Liver (tissue), 9 donors: Measurements from ENCODE around the gene EYA4. TPM values are rescaled to one million over a fixed set of nuclear protein-coding genes. Genes with fewer than 3 reads are reported as not detected.

Experiments used
- DNase-seq: peaks from one replicate; pipeline ENCODE4 v3.0.0-alpha.2; 2017; ENCODE audit warnings: low spot score
- H3K27ac ChIP-seq, 2 donors: one replicate each; pipeline ENCODE4 v1.7.0; 2013; ENCODE audit warnings: inconsistent platforms in 2 of 2, low read length in 2 of 2, control low read depth in 1 of 2, low read depth in 1 of 2, mild to moderate bottlenecking in 1 of 2
- H3K27me3 ChIP-seq, 4 donors: one replicate each; pipeline versions ENCODE4 v1.6.1 to v1.7.0; 2013; ENCODE audit warnings: low read length in 3 of 4, inconsistent platforms in 1 of 4, mild to moderate bottlenecking in 1 of 4, moderate library complexity in 1 of 4; ENCODE audit not compliant: control insufficient read depth in 4 of 4, insufficient read depth in 4 of 4
- H3K36me3 ChIP-seq, 4 donors: one replicate each; pipeline versions ENCODE4 v1.6.1 to v1.7.0; 2013; ENCODE audit warnings: low read length in 3 of 4, mild to moderate bottlenecking in 3 of 4, low read depth in 1 of 4, moderate library complexity in 1 of 4; ENCODE audit not compliant: control insufficient read depth in 4 of 4, insufficient read depth in 3 of 4
- H3K4me1 ChIP-seq, 4 donors: one replicate each; pipeline versions ENCODE4 v1.6.1 to v1.7.0; 2013; ENCODE audit warnings: low read length in 3 of 4, mild to moderate bottlenecking in 3 of 4, moderate library complexity in 1 of 4; ENCODE audit not compliant: control insufficient read depth in 4 of 4, insufficient read depth in 4 of 4
- H3K4me3 ChIP-seq, 3 donors: one replicate each; pipeline versions ENCODE4 v1.6.1 to v1.7.0; 2013; ENCODE audit warnings: low read length in 3 of 3, control low read depth in 1 of 3, low read depth in 1 of 3, mild to moderate bottlenecking in 1 of 3
- H3K9ac ChIP-seq, 2 donors: one replicate each; pipeline ENCODE4 v1.7.0; 2013; ENCODE audit warnings: low read length in 2 of 2, mild to moderate bottlenecking in 2 of 2, moderate library complexity in 2 of 2, control low read depth in 1 of 2, low read depth in 1 of 2
- H3K9me3 ChIP-seq, 4 donors: one replicate each; pipeline versions ENCODE4 v1.6.1 to v1.7.0; 2013; ENCODE audit warnings: low read length in 3 of 4; ENCODE audit not compliant: control insufficient read depth in 4 of 4
- ATF3 ChIP-seq: IDR thresholded peaks from 2 replicates; pipeline ENCODE4 v1.6.1; 2016; ENCODE audit warnings: antibody characterized with exemption
- EGR1 ChIP-seq, 2 donors: IDR thresholded peaks; 2 replicates each; pipeline ENCODE4 v1.6.1; 2016 to 2018; ENCODE audit warnings: antibody characterized with exemption in 2 of 2, low read depth in 2 of 2
- FOXA1 ChIP-seq: IDR thresholded peaks from 2 replicates; pipeline ENCODE4 v1.6.1; 2016; ENCODE audit warnings: antibody characterized with exemption
- FOXA2 ChIP-seq: IDR thresholded peaks from 2 replicates; pipeline ENCODE4 v1.6.1; 2016; ENCODE audit warnings: antibody characterized with exemption
- GABPA ChIP-seq, 2 donors: IDR thresholded peaks in 1 of 2; conservative IDR thresholded peaks in 1 of 2; 2 replicates each; pipeline ENCODE4 v1.6.1; 2016; ENCODE audit warnings: antibody characterized with exemption in 2 of 2, mild to moderate bottlenecking in 1 of 2, moderate library complexity in 1 of 2
- HNF4A ChIP-seq, 2 donors: conservative IDR thresholded peaks; 2 replicates each; pipeline ENCODE4 v1.6.1; 2016; ENCODE audit warnings: antibody characterized with exemption in 2 of 2, mild to moderate bottlenecking in 2 of 2
- HNF4G ChIP-seq: IDR thresholded peaks from 2 replicates; pipeline ENCODE4 v1.6.1; 2016; ENCODE audit warnings: antibody characterized with exemption
- JUND ChIP-seq, 2 donors: IDR thresholded peaks; 2 replicates each; pipeline ENCODE4 v1.6.1; 2016; ENCODE audit warnings: antibody characterized with exemption in 2 of 2
- NR2F2 ChIP-seq: IDR thresholded peaks from 2 replicates; pipeline ENCODE4 v1.6.1; 2016; ENCODE audit warnings: antibody characterized with exemption
- RAD21 ChIP-seq, 2 donors: IDR thresholded peaks; 2 replicates each; pipeline ENCODE4 v1.6.1; 2016; ENCODE audit warnings: antibody characterized with exemption in 2 of 2, mild to moderate bottlenecking in 2 of 2
- RXRA ChIP-seq, 2 donors: IDR thresholded peaks; 2 replicates each; pipeline ENCODE4 v1.6.1; 2017 to 2018; ENCODE audit warnings: antibody characterized with exemption in 2 of 2, mild to moderate bottlenecking in 1 of 2
- SP1 ChIP-seq: IDR thresholded peaks from 2 replicates; pipeline ENCODE4 v1.6.1; 2018; ENCODE audit warnings: antibody characterized with exemption, mild to moderate bottlenecking
- TAF1 ChIP-seq: conservative IDR thresholded peaks from 2 replicates; pipeline ENCODE4 v1.6.1; 2016; ENCODE audit warnings: antibody characterized with exemption, mild to moderate bottlenecking
- YY1 ChIP-seq: IDR thresholded peaks from 2 replicates; pipeline ENCODE4 v1.6.1; 2016; ENCODE audit warnings: antibody characterized with exemption, mild to moderate bottlenecking
- polyA plus RNA-seq, 2 donors: library from polyadenylated mRNA; stranded (reverse) in 1 of 2; unstranded in 1 of 2; fragments of 200-250 nt in 1 of 2; fragments of >200 nt in 1 of 2; fragmentation: Nextera tagmentation in 1 of 2; extraction: Ambion mirVana in 1 of 2; gene quantifications; one replicate each; pipeline versions ENCODE4 v1.2.1 to v1.2.3, GENCODE V29; 2013 to 2015
- total RNA-seq, 2 donors: library from RNA; depleted of rRNA; stranded (reverse); fragments of >200 nt; gene quantifications; one replicate each; pipeline ENCODE4 v1.2.3, GENCODE V29; 2014
- TF ChIP-seq, protein P1 (sequence below): IDR thresholded peaks from 2 replicates; pipeline ENCODE4 v1.6.1; 2016; ENCODE audit warnings: antibody characterized with exemption
- TF ChIP-seq, protein P2 (sequence below): fragments of 150-350 bp; IDR thresholded peaks from 2 replicates; pipeline ENCODE4 v1.5.1; 2017; ENCODE audit warnings: improper control_type of control experiment, low read depth, low read length; ENCODE audit not compliant: missing input control
- TF ChIP-seq, protein P3 (sequence below): IDR thresholded peaks from 2 replicates; pipeline ENCODE4 v1.6.1; 2016; ENCODE audit warnings: antibody characterized with exemption, mild to moderate bottlenecking
- TF ChIP-seq, protein P4 (sequence below): IDR thresholded peaks from 2 replicates; pipeline ENCODE4 v1.6.1; 2016; ENCODE audit warnings: antibody characterized with exemption
- donor health status: healthy.
- donor health status: healthy.
- donor health status: healthy.
- donor health status: healthy.
- donor health status: healthy.

EYA4 gene
- total and polyA plus RNA-seq, 4 donors: 0.05 to 0.50 TPM; not detected in 2

- peaks cover 0 to 8% (median 2%) of the 10 kb centered on the region in 4 donors for H3K4me1 ChIP-seq
- H3K4me3 ChIP-seq: no peak overlapping the region
- no peak overlapping the region for H3K27ac ChIP-seq
- no peaks in the 10 kb centered on the region for H3K36me3 ChIP-seq
- DNase-seq: no peak
- TF ChIP-seq SP1 (no peak), YY1 (no peak), HNF4G (no peak), NR2F2 (no peak), RXRA (IDR thresholded peaks at IDR 0.05) (no peak), TAF1 (no peak), GABPA (IDR thresholded peaks at IDR 0.05 in 1 of 2, conservative IDR thresholded peaks at IDR 0.05 in 1 of 2) (no peak), FOXA1 (no peak), EGR1 (IDR thresholded peaks at IDR 0.05; ENCODE audit: low read depth in 2 of 2) (no peak), FOXA2 (no peak), RAD21 (IDR thresholded peaks at IDR 0.05) (no peak), HNF4A (conservative IDR thresholded peaks at IDR 0.05) (no peak), ATF3 (no peak), JUND (IDR thresholded peaks at IDR 0.05) (no peak)
- TF ChIP-seq, protein P1, sequence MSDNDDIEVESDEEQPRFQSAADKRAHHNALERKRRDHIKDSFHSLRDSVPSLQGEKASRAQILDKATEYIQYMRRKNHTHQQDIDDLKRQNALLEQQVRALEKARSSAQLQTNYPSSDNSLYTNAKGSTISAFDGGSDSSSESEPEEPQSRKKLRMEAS: no peak
- TF ChIP-seq, protein P2, sequence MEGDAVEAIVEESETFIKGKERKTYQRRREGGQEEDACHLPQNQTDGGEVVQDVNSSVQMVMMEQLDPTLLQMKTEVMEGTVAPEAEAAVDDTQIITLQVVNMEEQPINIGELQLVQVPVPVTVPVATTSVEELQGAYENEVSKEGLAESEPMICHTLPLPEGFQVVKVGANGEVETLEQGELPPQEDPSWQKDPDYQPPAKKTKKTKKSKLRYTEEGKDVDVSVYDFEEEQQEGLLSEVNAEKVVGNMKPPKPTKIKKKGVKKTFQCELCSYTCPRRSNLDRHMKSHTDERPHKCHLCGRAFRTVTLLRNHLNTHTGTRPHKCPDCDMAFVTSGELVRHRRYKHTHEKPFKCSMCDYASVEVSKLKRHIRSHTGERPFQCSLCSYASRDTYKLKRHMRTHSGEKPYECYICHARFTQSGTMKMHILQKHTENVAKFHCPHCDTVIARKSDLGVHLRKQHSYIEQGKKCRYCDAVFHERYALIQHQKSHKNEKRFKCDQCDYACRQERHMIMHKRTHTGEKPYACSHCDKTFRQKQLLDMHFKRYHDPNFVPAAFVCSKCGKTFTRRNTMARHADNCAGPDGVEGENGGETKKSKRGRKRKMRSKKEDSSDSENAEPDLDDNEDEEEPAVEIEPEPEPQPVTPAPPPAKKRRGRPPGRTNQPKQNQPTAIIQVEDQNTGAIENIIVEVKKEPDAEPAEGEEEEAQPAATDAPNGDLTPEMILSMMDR: no peak
- TF ChIP-seq, protein P3, sequence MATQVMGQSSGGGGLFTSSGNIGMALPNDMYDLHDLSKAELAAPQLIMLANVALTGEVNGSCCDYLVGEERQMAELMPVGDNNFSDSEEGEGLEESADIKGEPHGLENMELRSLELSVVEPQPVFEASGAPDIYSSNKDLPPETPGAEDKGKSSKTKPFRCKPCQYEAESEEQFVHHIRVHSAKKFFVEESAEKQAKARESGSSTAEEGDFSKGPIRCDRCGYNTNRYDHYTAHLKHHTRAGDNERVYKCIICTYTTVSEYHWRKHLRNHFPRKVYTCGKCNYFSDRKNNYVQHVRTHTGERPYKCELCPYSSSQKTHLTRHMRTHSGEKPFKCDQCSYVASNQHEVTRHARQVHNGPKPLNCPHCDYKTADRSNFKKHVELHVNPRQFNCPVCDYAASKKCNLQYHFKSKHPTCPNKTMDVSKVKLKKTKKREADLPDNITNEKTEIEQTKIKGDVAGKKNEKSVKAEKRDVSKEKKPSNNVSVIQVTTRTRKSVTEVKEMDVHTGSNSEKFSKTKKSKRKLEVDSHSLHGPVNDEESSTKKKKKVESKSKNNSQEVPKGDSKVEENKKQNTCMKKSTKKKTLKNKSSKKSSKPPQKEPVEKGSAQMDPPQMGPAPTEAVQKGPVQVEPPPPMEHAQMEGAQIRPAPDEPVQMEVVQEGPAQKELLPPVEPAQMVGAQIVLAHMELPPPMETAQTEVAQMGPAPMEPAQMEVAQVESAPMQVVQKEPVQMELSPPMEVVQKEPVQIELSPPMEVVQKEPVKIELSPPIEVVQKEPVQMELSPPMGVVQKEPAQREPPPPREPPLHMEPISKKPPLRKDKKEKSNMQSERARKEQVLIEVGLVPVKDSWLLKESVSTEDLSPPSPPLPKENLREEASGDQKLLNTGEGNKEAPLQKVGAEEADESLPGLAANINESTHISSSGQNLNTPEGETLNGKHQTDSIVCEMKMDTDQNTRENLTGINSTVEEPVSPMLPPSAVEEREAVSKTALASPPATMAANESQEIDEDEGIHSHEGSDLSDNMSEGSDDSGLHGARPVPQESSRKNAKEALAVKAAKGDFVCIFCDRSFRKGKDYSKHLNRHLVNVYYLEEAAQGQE: no peak
- TF ChIP-seq, protein P4, sequence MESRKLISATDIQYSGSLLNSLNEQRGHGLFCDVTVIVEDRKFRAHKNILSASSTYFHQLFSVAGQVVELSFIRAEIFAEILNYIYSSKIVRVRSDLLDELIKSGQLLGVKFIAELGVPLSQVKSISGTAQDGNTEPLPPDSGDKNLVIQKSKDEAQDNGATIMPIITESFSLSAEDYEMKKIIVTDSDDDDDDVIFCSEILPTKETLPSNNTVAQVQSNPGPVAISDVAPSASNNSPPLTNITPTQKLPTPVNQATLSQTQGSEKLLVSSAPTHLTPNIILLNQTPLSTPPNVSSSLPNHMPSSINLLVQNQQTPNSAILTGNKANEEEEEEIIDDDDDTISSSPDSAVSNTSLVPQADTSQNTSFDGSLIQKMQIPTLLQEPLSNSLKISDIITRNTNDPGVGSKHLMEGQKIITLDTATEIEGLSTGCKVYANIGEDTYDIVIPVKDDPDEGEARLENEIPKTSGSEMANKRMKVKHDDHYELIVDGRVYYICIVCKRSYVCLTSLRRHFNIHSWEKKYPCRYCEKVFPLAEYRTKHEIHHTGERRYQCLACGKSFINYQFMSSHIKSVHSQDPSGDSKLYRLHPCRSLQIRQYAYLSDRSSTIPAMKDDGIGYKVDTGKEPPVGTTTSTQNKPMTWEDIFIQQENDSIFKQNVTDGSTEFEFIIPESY: no peak
- no peaks in the 10 kb centered on the region for H3K27me3 ChIP-seq
- no peak overlapping the region for H3K9ac ChIP-seq
- H3K9me3 ChIP-seq: no peaks in the 10 kb centered on the region
These were observed 13.8 kb upstream of the EYA4 start for GRCh38 chr6:133227344-133227743.
